GM10248 (cell line): Measurements from ENCODE around the gene CAMK2A.
"Not testable (repeated sequence)": the region's sequence is repeated elsewhere in the genome, so short reads cannot be mapped to it uniquely, and the experiment has no call there.

ENCODE experiments used
- CTCF ChIA-PET: fragments of 300-600 bp; sonication (Branson Sonifier 250); formaldehyde crosslinking; extraction: SDS; loops from one replicate; lab custom pipeline; 2021; ENCODE audit warnings: antibody characterized with exemption; lab: Yijun Ruan, JAX
- POLR2A ChIA-PET: fragments of 350-650 bp; sonication (Branson Sonifier 250); formaldehyde crosslinking; extraction: SDS; loops from one replicate; lab custom pipeline; 2020; ENCODE audit warnings: antibody characterized with exemption; lab: Yijun Ruan, JAX
- DNase-seq: peaks from one replicate; pipeline ENCODE4 v3.0.0; 2012; ENCODE audit errors: extremely low spot score
- CTCF ChIP-seq: IDR thresholded peaks from 2 replicates; pipeline ENCODE4 v1.5.1; 2012; ENCODE audit warnings: mild to moderate bottlenecking, low read depth; ENCODE audit errors: extremely low read depth, missing control alignments, control extremely low read depth

Gene CAMK2A

GRCh38 chr5:150251504-150251903 lies 38.1 kb downstream of the CAMK2A start:
- CTCF ChIA-PET, result interaction anchor here (0.9 to 1.2 kb wide), 3 partner anchors 16 to 106 kb away, joined by 3 read pairs; no protein-coding TSS in a partner anchor
- DNase-seq, result no peak
- POLR2A ChIA-PET, result no interaction called here
- no peak for TF ChIP-seq CTCF

GRCh38 chr5:150249744-150250143 lies 39.8 kb downstream of the CAMK2A start:
- TF ChIP-seq CTCF, result no peak
- no peak for DNase-seq
- ChIA-PET CTCF (no interaction called here), POLR2A (no interaction called here)

GRCh38 chr5:150248946-150249345 lies 40.6 kb downstream of the CAMK2A start:
- no peak for DNase-seq
- CTCF ChIA-PET, result no interaction called here
- no peak for TF ChIP-seq CTCF
- POLR2A ChIA-PET, result no interaction called here

- DNase-seq, POLR2A ChIA-PET, CTCF ChIA-PET: not testable (repeated sequence)
Measured at GRCh38 chr5:150248493-150248892, 41.1 kb downstream of the CAMK2A start.

GRCh38 chr5:150247726-150248125 lies 41.8 kb downstream of the CAMK2A start:
- ChIA-PET CTCF (no interaction called here), POLR2A (no interaction called here)
- no peak for TF ChIP-seq CTCF
- DNase-seq, result no peak

- POLR2A ChIA-PET, result no interaction called here
Measured at GRCh38 chr5:150246835-150247234, 42.7 kb downstream of the CAMK2A start.

GRCh38 chr5:150246429-150246828 lies 43.1 kb downstream of the CAMK2A start:
- POLR2A ChIA-PET, result no interaction called here
- DNase-seq, result no peak
- no peak for TF ChIP-seq CTCF
- CTCF ChIA-PET, result interaction anchor here (1.3 kb wide), 1 partner anchor 71 kb away, joined by 4 read pairs; no protein-coding TSS in a partner anchor

More at GRCh38 chr5:150246835-150247234, 42.7 kb downstream of the CAMK2A start:
- CTCF ChIA-PET, result interaction anchor here (1.3 kb wide), 1 partner anchor 71 kb away, joined by 4 read pairs; no protein-coding TSS in a partner anchor
- DNase-seq, result no peak
- TF ChIP-seq CTCF, result no peak
